B cell (primary cell): ENCODE results near the gene SLC25A38. TPM values are rescaled to one million over a fixed set of nuclear protein-coding genes. Genes with fewer than 3 reads are reported as not detected.

Experiments used
- ATAC-seq: fragments of 200-7000 bp; cut with Tn5 transposase; one replicate; pipeline ENCODE4 v1.10.0; 2021; ENCODE audit warnings: low read depth, mild to moderate bottlenecking, moderate number of reproducible peaks, moderate library complexity
- CTCF ChIA-PET: fragments of 350-600 bp; sonication (Branson Sonifier 250); formaldehyde crosslinking; loops from one replicate; lab custom pipeline; 2021; ENCODE audit warnings: antibody characterized with exemption, inconsistent platforms; lab: Charles Lee
- POLR2A ChIA-PET: fragments of 350-600 bp; sonication (Branson Sonifier 250); formaldehyde crosslinking; loops from one replicate; lab custom pipeline; 2021; ENCODE audit warnings: antibody characterized with exemption; lab: Charles Lee
- DNase-seq: peaks from one replicate; pipeline ENCODE4 v3.0.0; 2013
- H2AFZ ChIP-seq: 2 replicates; pipeline ENCODE4 v1.6.1; 2012; ENCODE audit warnings: mild to moderate bottlenecking, low read depth, low read length; ENCODE audit not compliant: insufficient read depth, poor library complexity, severe bottlenecking
- H3K27ac ChIP-seq, 2 donors: 1 replicate in 1 of 2; 2 replicates in 1 of 2; pipeline ENCODE4 v1.5.1; 2012 to 2013; ENCODE audit warnings: low read length in 2 of 2, mild to moderate bottlenecking in 2 of 2, moderate library complexity in 1 of 2
- H3K27me3 ChIP-seq, 4 experiments: fragments of 200-600 bp in 1 of 4; sonication (generic) in 1 of 4; replicated peaks in 1 of 4; 1 replicate in 2 of 4; 2 replicates in 2 of 4; pipeline versions ENCODE4 v1.6.1 to v1.7.0; 2013 to 2016; ENCODE audit warnings: low read length in 3 of 4, mild to moderate bottlenecking in 2 of 4, mixed read lengths in 1 of 4, moderate library complexity in 1 of 4; ENCODE audit not compliant: insufficient read depth in 4 of 4, control insufficient read depth in 3 of 4; ENCODE audit errors: control extremely low read depth in 1 of 4
- H3K36me3 ChIP-seq, 2 experiments: replicated peaks in 1 of 2; 1 replicate in 1 of 2; 2 replicates in 1 of 2; pipeline versions ENCODE4 v1.6.1 to v1.7.1; 2013; ENCODE audit warnings: low read length in 1 of 2; ENCODE audit not compliant: insufficient read depth in 2 of 2, control insufficient read depth in 1 of 2; ENCODE audit errors: control extremely low read depth in 1 of 2, extremely low read depth in 1 of 2
- H3K4me1 ChIP-seq, 2 donors: fragments of 200-600 bp in 1 of 2; sonication (generic) in 1 of 2; 1 replicate in 1 of 2; 2 replicates in 1 of 2; pipeline versions ENCODE4 v1.5.1 to v1.6.1; 2013 to 2017; ENCODE audit warnings: low read length in 2 of 2; ENCODE audit not compliant: control insufficient read depth in 2 of 2, insufficient read depth in 2 of 2
- H3K4me2 ChIP-seq: replicated peaks from 2 replicates; pipeline ENCODE3; 2012; ENCODE audit warnings: mild to moderate bottlenecking, low read depth, low read length; ENCODE audit not compliant: poor library complexity, severe bottlenecking
- H3K4me3 ChIP-seq, 5 experiments: fragments of 200-600 bp in 1 of 5; sonication (generic) in 1 of 5; 1 replicate in 3 of 5; 2 replicates in 2 of 5; pipeline versions ENCODE4 v1.5.1 to v1.7.0; 2011 to 2016; ENCODE audit warnings: low read length in 4 of 5, mild to moderate bottlenecking in 4 of 5, low read depth in 2 of 5, control low read depth in 1 of 5, moderate library complexity in 1 of 5; ENCODE audit not compliant: insufficient read depth in 1 of 5; ENCODE audit errors: control extremely low read depth in 1 of 5, extremely low read depth in 1 of 5
- H3K79me2 ChIP-seq: fragments of 200-600 bp; sonication (generic); one replicate; pipeline ENCODE4 v1.6.0; 2016; ENCODE audit warnings: low read length; ENCODE audit not compliant: control insufficient read depth, insufficient read depth
- H3K9ac ChIP-seq: fragments of 200-600 bp; sonication (generic); 2 replicates; pipeline ENCODE4 v1.6.1; 2017; ENCODE audit warnings: mild to moderate bottlenecking, low read length, moderate library complexity
- H3K9me3 ChIP-seq, 3 donors: one replicate each; pipeline versions ENCODE4 v1.6.1 to v1.7.1; 2013; ENCODE audit warnings: low read length in 2 of 3; ENCODE audit not compliant: control insufficient read depth in 2 of 3, insufficient read depth in 1 of 3; ENCODE audit errors: control extremely low read depth in 1 of 3
- H4K20me1 ChIP-seq: 2 replicates; pipeline ENCODE4 v1.6.0; 2012; ENCODE audit warnings: mild to moderate bottlenecking, low read length; ENCODE audit not compliant: insufficient read depth, control insufficient read depth, poor library complexity, severe bottlenecking
- H3K27ac Mint-ChIP-seq: one replicate; pipeline ENCODE4 v1.8.0; 2021; ENCODE audit warnings: mixed read lengths
- H3K27me3 Mint-ChIP-seq: one replicate; pipeline ENCODE4 v1.8.0; 2021; ENCODE audit warnings: mixed read lengths
- H3K4me1 Mint-ChIP-seq: one replicate; pipeline ENCODE4 v1.8.0; 2021; ENCODE audit warnings: mixed read lengths
- H3K4me3 Mint-ChIP-seq: one replicate; pipeline ENCODE4 v1.8.0; 2021; ENCODE audit warnings: mixed read lengths
- H3K9me3 Mint-ChIP-seq: one replicate; pipeline ENCODE4 v1.8.0; 2022; ENCODE audit warnings: mixed read lengths; ENCODE audit not compliant: insufficient read depth
- EZH2 ChIP-seq: IDR thresholded peaks from 2 replicates; pipeline ENCODE4 v1.6.1; 2012; ENCODE audit warnings: borderline replicate concordance, low read depth, mild to moderate bottlenecking, moderate library complexity, low read length; ENCODE audit not compliant: insufficient read depth, poor library complexity, severe bottlenecking
- WGBS: methylation state at CpG from one replicate; pipeline ENCODE4 v1.1.5; 2013; ENCODE audit warnings: missing lambda C conversion rate; ENCODE audit not compliant: insufficient coverage; 5-methylcytosine and 5-hydroxymethylcytosine counted together
- intact Hi-C: fragments of 100-400 bp; cut with micrococcal nuclease; formaldehyde crosslinking; loops from one replicate; pipeline ENCODE4 v1.10.0; 2022
- polyA plus RNA-seq: library from polyadenylated mRNA; depleted of rRNA; stranded (reverse); fragments of >200 nt; gene quantifications from 2 replicates; pipeline ENCODE4 v1.2.3, GENCODE V29; 2012
- total RNA-seq, 2 donors: library from RNA; stranded (reverse); fragments of 120-200 nt in 1 of 2; gene quantifications; 1 replicate in 1 of 2; 2 replicates in 1 of 2; pipeline versions ENCODE4 v1.2.3 to v1.2.4, GENCODE V29; 2013 to 2022
- TF ChIP-seq, protein P1 (sequence below): fragments of 200-600 bp; IDR thresholded peaks from one replicate; pipeline ENCODE4 v1.8.0; 2022; ENCODE audit warnings: antibody characterized with exemption, mild to moderate bottlenecking

SLC25A38 gene
- total and polyA plus RNA-seq, 2 donors (not counting 1 experiment from before 2014, with no cell fraction given): 45.5 to 53.0 TPM

DNA sequence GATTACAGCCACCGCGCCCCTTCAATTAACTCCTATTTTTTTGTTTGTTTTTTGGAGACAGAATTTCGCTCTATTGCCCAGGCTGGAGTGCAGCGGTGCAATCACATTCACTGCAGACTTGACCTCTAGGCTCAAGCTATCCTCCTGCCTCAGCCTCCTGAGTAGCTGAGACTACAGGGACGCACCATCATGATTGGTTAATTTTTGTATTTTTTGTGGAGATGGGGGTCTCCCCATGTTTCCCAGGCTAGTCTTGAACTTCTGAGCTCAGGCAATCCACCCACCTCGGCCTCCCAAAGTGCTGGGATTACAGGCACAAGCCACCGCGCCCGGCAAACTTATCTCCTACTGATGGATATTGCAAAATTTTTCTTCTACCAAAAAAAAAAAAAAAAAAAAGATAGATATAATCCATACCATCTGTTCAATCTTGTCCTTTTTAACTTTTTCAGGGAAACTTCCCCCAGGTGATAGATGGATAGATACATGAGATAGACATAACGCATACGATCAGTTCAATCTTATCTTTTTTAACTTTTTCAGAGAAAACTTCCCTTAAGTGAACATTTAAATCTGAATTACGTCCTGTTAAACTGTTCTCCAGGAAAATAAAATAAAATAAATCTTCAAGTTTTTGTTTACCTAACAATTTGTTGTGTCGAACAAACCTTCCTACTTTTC, 22.7 kb downstream of the SLC25A38 start:
- H3K4me3 Mint-ChIP-seq: peak overlapping the region; percentile 89
- peak overlapping the region; percentile 79 for H2AFZ ChIP-seq
- H3K9ac ChIP-seq: peak overlapping the region; percentile 79
- peaks cover 22 to 31% of the 10 kb centered on the region in 2 donors for H3K4me1 ChIP-seq
- intact Hi-C loops: loop anchor here (1.0 to 5.0 kb wide), 8 partner anchors 22 to 1269 kb away; partner anchors contain the start of genes ACAA1, EIF1B, EXOG and MYD88
- peaks cover 33% of the 10 kb centered on the region for H3K79me2 ChIP-seq
- no peaks in the 10 kb centered on the region for H3K9me3 Mint-ChIP-seq
- TF ChIP-seq, protein P1, sequence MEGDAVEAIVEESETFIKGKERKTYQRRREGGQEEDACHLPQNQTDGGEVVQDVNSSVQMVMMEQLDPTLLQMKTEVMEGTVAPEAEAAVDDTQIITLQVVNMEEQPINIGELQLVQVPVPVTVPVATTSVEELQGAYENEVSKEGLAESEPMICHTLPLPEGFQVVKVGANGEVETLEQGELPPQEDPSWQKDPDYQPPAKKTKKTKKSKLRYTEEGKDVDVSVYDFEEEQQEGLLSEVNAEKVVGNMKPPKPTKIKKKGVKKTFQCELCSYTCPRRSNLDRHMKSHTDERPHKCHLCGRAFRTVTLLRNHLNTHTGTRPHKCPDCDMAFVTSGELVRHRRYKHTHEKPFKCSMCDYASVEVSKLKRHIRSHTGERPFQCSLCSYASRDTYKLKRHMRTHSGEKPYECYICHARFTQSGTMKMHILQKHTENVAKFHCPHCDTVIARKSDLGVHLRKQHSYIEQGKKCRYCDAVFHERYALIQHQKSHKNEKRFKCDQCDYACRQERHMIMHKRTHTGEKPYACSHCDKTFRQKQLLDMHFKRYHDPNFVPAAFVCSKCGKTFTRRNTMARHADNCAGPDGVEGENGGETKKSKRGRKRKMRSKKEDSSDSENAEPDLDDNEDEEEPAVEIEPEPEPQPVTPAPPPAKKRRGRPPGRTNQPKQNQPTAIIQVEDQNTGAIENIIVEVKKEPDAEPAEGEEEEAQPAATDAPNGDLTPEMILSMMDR: no peak
- no peak for TF ChIP-seq EZH2
- no peaks in the 10 kb centered on the region for H3K27me3 ChIP-seq
- 67% methylated on average over 3 of the region's 13 CpGs for WGBS
- no peak for ATAC-seq
- H3K4me2 ChIP-seq: peak overlapping the region; percentile 80
- ChIA-PET CTCF (interaction anchor here (0.7 to 3.1 kb wide), 11 partner anchors 9 to 117 kb away, joined by 3 to 9 read pairs (median 4); no protein-coding TSS in a partner anchor), POLR2A (interaction anchor here (0.7 to 2.4 kb wide), 3 partner anchors 13 to 42 kb away, joined by 8 to 17 read pairs (median 12); no protein-coding TSS in a partner anchor)
- peaks cover 6 to 34% of the 10 kb centered on the region in 2 experiments for H3K36me3 ChIP-seq
- peaks cover 35% of the 10 kb centered on the region for H4K20me1 ChIP-seq
- H3K9me3 ChIP-seq: no peaks in the 10 kb centered on the region
- peak overlapping the region; percentile 72 to 97 (median 83) for H3K4me3 ChIP-seq
- no peak for DNase-seq
- peaks cover 32% of the 10 kb centered on the region for H3K4me1 Mint-ChIP-seq
- H3K27ac Mint-ChIP-seq: peak overlapping the region; percentile 88
- H3K27me3 Mint-ChIP-seq: no peaks in the 10 kb centered on the region
- peak overlapping the region; percentile 75 to 76 for H3K27ac ChIP-seq
